Colonic mucosa (tissue), 4 donors: ENCODE results near the gene PNLIPRP1. TPM values are rescaled to one million over a fixed set of nuclear protein-coding genes. Genes with fewer than 3 reads are reported as not detected.

ENCODE experiments used
- DNase-seq: peaks from one replicate; pipeline ENCODE4 v3.0.0-alpha.2; 2020
- H3K27ac ChIP-seq: fragments of 200-600 bp; one replicate; pipeline ENCODE4 v1.8.0; 2021
- H3K27me3 ChIP-seq: fragments of 200-600 bp; one replicate; pipeline ENCODE4 v1.8.0; 2021
- H3K36me3 ChIP-seq: fragments of 200-600 bp; one replicate; pipeline ENCODE4 v1.8.0; 2021
- H3K4me1 ChIP-seq: fragments of 200-600 bp; one replicate; pipeline ENCODE4 v1.8.0; 2021; ENCODE audit warnings: mild to moderate bottlenecking
- H3K4me3 ChIP-seq: fragments of 200-600 bp; one replicate; pipeline ENCODE4 v1.8.0; 2021
- H3K9ac ChIP-seq, 2 donors: one replicate each; pipeline ENCODE4 v1.7.0; 2013; ENCODE audit warnings: control low read depth in 2 of 2, low read depth in 2 of 2, low read length in 2 of 2
- H3K9me3 ChIP-seq: fragments of 200-600 bp; one replicate; pipeline ENCODE4 v1.8.0; 2021
- intact Hi-C: fragments of 100-400 bp; cut with DNase I; formaldehyde crosslinking; loops from one replicate; pipeline ENCODE4 v1.14.1; 2022
- total RNA-seq, 2 donors: library from RNA; stranded (reverse); fragmentation: NEBNext Ultra II Directional in 1 of 2; extraction: Animal tissue kit (Norgen Biotek cat#: 25700) in 1 of 2; gene quantifications; one replicate each; pipeline ENCODE4 v1.2.1, GENCODE V29; 2021
- TF ChIP-seq, protein P1 (sequence below): fragments of 200-600 bp; IDR thresholded peaks from one replicate; pipeline ENCODE4 v1.8.0; 2022; ENCODE audit warnings: antibody characterized with exemption, mild to moderate bottlenecking
- donor health status: healthy.
- donor health status: DM: no; HTN: no; CAD: no.
- donor health status: DM: no; HTN: no; CAD: no.

PNLIPRP1 gene
- total RNA-seq, 2 donors from 2014 or later: 2.5 TPM; not detected in 1

DNA sequence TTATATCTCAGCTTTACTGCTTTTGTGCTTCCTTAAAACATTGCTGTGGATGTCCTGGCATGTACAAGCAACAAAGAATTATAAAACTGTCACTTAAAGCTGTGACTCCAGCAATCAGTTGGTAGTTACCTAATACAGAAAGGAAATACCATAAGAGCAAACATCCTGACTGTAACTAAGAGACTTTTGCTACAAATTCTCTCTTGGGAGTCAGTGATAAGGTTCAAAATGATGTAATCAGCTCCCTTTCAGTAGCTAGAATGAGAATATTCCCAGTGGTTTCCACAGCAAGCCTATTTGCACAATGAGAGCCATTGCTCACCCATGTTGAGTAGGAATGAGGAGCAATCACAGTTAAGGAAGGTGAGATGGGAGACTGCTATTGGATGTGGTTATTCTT is 7.6 kb downstream of the PNLIPRP1 start:
- no peak for DNase-seq
- TF ChIP-seq, protein P1, sequence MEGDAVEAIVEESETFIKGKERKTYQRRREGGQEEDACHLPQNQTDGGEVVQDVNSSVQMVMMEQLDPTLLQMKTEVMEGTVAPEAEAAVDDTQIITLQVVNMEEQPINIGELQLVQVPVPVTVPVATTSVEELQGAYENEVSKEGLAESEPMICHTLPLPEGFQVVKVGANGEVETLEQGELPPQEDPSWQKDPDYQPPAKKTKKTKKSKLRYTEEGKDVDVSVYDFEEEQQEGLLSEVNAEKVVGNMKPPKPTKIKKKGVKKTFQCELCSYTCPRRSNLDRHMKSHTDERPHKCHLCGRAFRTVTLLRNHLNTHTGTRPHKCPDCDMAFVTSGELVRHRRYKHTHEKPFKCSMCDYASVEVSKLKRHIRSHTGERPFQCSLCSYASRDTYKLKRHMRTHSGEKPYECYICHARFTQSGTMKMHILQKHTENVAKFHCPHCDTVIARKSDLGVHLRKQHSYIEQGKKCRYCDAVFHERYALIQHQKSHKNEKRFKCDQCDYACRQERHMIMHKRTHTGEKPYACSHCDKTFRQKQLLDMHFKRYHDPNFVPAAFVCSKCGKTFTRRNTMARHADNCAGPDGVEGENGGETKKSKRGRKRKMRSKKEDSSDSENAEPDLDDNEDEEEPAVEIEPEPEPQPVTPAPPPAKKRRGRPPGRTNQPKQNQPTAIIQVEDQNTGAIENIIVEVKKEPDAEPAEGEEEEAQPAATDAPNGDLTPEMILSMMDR: no peak

GRCh38 chr10:116599991-116600390 is 9.2 kb downstream of the PNLIPRP1 start:
- intact Hi-C loops: no loop called here
- Histone ChIP-seq H3K36me3 (no peaks in the 10 kb centered on the region), H3K9me3 (no peaks in the 10 kb centered on the region), H3K4me3 (no peak overlapping the region), H3K9ac (no peak overlapping the region), H3K4me1 (no peaks in the 10 kb centered on the region), H3K27ac (no peak overlapping the region), H3K27me3 (no peaks in the 10 kb centered on the region)
- no peak for DNase-seq
- TF ChIP-seq, protein P1: no peak

More for the DNA sequence above, 7.6 kb downstream of the PNLIPRP1 start:
- intact Hi-C loops: no loop called here
- Histone ChIP-seq H3K4me3 (no peak overlapping the region), H3K4me1 (no peaks in the 10 kb centered on the region), H3K27ac (no peak overlapping the region), H3K9ac (no peak overlapping the region), H3K27me3 (no peaks in the 10 kb centered on the region), H3K9me3 (no peaks in the 10 kb centered on the region), H3K36me3 (no peaks in the 10 kb centered on the region)

DNA sequence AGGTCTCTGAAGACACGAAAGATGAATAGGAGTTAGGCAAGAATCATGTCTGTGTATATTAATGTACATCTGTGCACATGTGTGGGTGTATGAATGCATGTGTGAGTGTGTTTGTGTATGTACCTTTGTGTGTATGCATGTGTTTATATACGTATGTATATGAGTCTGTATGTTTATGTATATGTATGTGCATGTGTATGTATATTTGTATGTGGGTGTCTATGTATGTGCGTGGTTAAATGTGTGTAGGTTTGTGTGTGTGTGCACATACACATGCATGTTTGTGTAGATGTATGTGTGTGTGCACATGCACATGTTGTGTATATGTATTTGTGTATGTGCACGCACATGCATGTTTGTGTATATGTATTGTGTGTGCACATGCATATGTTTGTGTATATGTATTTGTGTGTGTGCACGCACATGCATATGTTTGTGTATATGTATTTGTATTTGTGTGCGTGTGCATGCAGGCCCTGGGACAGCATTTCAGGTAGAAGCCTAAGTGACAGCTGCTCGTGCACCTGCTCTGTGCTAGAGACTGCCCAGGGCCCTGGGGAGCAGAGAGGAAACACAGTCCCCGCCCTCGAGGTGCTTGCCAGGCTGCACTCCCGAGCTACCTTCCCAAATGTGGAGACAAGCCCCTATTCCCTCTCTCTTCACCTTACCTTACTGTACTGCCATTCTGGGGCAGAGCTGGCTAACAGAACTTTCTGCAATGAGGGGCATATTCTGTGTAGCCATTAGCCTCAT is 12.1 kb downstream of the PNLIPRP1 start:
- Histone ChIP-seq H3K27me3 (no peaks in the 10 kb centered on the region), H3K36me3 (no peaks in the 10 kb centered on the region), H3K9me3 (no peaks in the 10 kb centered on the region), H3K9ac (no peak overlapping the region), H3K4me3 (no peak overlapping the region), H3K4me1 (no peaks in the 10 kb centered on the region), H3K27ac (no peak overlapping the region)
- no peak for DNase-seq
- TF ChIP-seq, protein P1: no peak
- intact Hi-C loops: no loop called here

DNA sequence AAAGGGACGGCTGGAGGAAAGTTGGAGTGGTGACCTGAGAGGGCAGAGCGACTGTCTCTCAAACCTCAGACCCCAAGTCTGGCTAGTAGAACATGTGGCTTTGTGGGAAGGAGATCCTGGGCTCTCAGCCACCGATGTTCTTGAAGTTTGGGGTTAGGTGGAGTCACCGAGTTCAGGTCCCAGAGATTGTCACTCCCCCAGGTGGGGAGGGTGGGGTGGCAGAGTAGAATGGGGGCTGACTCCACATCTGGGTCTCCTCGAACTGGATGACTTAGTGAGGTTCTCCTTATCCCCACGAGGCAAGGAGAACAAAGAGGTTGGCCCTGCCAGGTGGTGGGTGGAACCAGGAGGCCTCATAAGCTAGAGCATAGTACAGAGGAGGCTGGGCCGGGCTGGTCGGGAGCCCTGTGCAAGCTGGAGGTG is 15.3 kb downstream of the PNLIPRP1 start:
- Histone ChIP-seq H3K4me1 (no peaks in the 10 kb centered on the region), H3K4me3 (no peak overlapping the region), H3K27ac (no peak overlapping the region), H3K9ac (no peak overlapping the region), H3K9me3 (no peaks in the 10 kb centered on the region), H3K27me3 (peaks cover 9% of the 10 kb centered on the region), H3K36me3 (no peaks in the 10 kb centered on the region)
- TF ChIP-seq, protein P1: no peak
- no peak for DNase-seq
- intact Hi-C loops: no loop called here

DNA sequence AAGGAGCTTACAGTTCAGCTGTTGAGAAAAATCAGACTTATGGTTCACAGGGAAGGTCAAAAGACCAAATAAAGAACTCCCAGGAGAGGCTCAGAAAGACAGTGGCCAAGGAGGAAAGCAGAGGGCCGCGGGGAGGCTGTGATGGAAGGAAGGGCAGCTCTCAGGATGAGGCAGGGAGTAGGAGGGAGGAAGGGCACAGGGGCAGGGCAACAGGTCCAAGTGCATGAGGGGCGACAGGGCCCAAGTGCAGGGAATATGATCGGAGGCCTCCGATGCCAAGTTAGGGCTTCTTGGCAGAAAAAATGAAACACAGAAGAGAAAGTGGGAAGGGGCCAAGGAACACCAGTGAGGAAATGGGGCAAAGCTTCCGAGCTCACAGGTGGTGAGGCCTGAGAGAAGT is 16.6 kb downstream of the PNLIPRP1 start:
- no peaks in the 10 kb centered on the region for H3K4me1 ChIP-seq
- H3K9me3 ChIP-seq: no peaks in the 10 kb centered on the region
- TF ChIP-seq, protein P1: no peak
- H3K27ac ChIP-seq: no peak overlapping the region
- no peak overlapping the region for H3K4me3 ChIP-seq
- no peak overlapping the region for H3K9ac ChIP-seq
- H3K27me3 ChIP-seq: peaks cover 9% of the 10 kb centered on the region
- no peaks in the 10 kb centered on the region for H3K36me3 ChIP-seq
- DNase-seq: no peak
- intact Hi-C loops: no loop called here
